ENCODE data around the gene LRRC8D. TPM values are rescaled to one million over a fixed set of nuclear protein-coding genes. Genes with fewer than 3 reads are reported as not detected.
"Not testable (repeated sequence)": the region's sequence is repeated elsewhere in the genome, so short reads cannot be mapped to it uniquely, and the experiment has no call there.

Gene LRRC8D
- total and polyA plus RNA-seq, 2 experiments from 2014 or later = 23.6 to 48.8 TPM

GRCh38 chr1:89771991-89772560 lies 48.8 kb upstream of the LRRC8D start:
- ATAC-seq (peak; percentile 63), DNase-seq (ENCODE audit: low spot score) (peak; percentile 28)
- Histone ChIP-seq H4K20me1 (replicated peaks; ENCODE audit: insufficient read depth) (no peaks in the 10 kb centered on the region), H2AFZ (peak overlapping the region; percentile 60), H3K4me2 (no peak overlapping the region), H3K79me2 (replicated peaks; ENCODE audit: insufficient read depth) (no peaks in the 10 kb centered on the region), H3K4me3 (no peak overlapping the region), H3K36me3 (ENCODE audit: insufficient read depth) (no peaks in the 10 kb centered on the region), H3K9me2 (ENCODE audit: insufficient read depth) (no peaks in the 10 kb centered on the region), H3F3A (replicated peaks; ENCODE audit: low read depth) (no peaks in the 10 kb centered on the region), H3K27me3 (ENCODE audit: insufficient read depth) (no peaks in the 10 kb centered on the region), H3K4me1 (ENCODE audit: insufficient read depth) (no peaks in the 10 kb centered on the region), H3K27ac (ENCODE audit: low read depth) (no peak overlapping the region)
- Mint-ChIP-seq H3K4me1 (no peaks in the 10 kb centered on the region), H3K9me3 (no peaks in the 10 kb centered on the region), H3K36me3 (ENCODE audit: low read depth) (no peaks in the 10 kb centered on the region), H3K4me3 (no peak overlapping the region), H3K27ac (no peak overlapping the region), H3K27me3 (ENCODE audit: insufficient read depth, low read depth, poor library complexity) (no peaks in the 10 kb centered on the region)
- TF ChIP-seq ZNF462 (CRISPR knock-in tag; IDR thresholded peaks at IDR 0.05) (no peak), EZH2 (IDR thresholded peaks at IDR 0.05; ENCODE audit: low read depth, unreplicated experiment) (no peak)

- not testable (repeated sequence) for H3K79me2 ChIP-seq (replicated peaks; ENCODE audit: insufficient read depth); H3K27ac Mint-ChIP-seq; H3K9me2 ChIP-seq (ENCODE audit: insufficient read depth); DNase-seq (ENCODE audit: low spot score); ATAC-seq; H3K27me3 ChIP-seq (ENCODE audit: insufficient read depth); H3K4me1 ChIP-seq (ENCODE audit: insufficient read depth); H3K9me3 Mint-ChIP-seq; H3K36me3 ChIP-seq (ENCODE audit: insufficient read depth); H3K4me2 ChIP-seq; H3K4me1 Mint-ChIP-seq; H3K27ac ChIP-seq (ENCODE audit: low read depth); H3K4me3 ChIP-seq; H4K20me1 ChIP-seq (replicated peaks; ENCODE audit: insufficient read depth); H3K27me3 Mint-ChIP-seq (ENCODE audit: insufficient read depth, low read depth, poor library complexity); H2AFZ ChIP-seq; H3K4me3 Mint-ChIP-seq; H3K36me3 Mint-ChIP-seq (ENCODE audit: low read depth); H3F3A ChIP-seq (replicated peaks; ENCODE audit: low read depth)
Measured at GRCh38 chr1:89776104-89776503, 44.7 kb upstream of the LRRC8D start.

GRCh38 chr1:89777271-89777670 lies 43.6 kb upstream of the LRRC8D start:
- H3K4me3 Mint-ChIP-seq; H3K27me3 Mint-ChIP-seq (ENCODE audit: insufficient read depth, low read depth, poor library complexity); H3K79me2 ChIP-seq (replicated peaks; ENCODE audit: insufficient read depth); H3K36me3 Mint-ChIP-seq (ENCODE audit: low read depth); H3K27me3 ChIP-seq (ENCODE audit: insufficient read depth); DNase-seq (ENCODE audit: low spot score); H3F3A ChIP-seq (replicated peaks; ENCODE audit: low read depth); H3K36me3 ChIP-seq (ENCODE audit: insufficient read depth); H3K27ac ChIP-seq (ENCODE audit: low read depth); H3K9me2 ChIP-seq (ENCODE audit: insufficient read depth); H3K4me1 Mint-ChIP-seq; H3K4me3 ChIP-seq; H3K9me3 Mint-ChIP-seq; H3K4me1 ChIP-seq (ENCODE audit: insufficient read depth); H2AFZ ChIP-seq; H3K27ac Mint-ChIP-seq; H4K20me1 ChIP-seq (replicated peaks; ENCODE audit: insufficient read depth); H3K4me2 ChIP-seq; ATAC-seq: not testable (repeated sequence)
